HG03378 (cell line): ENCODE results near the gene NSF.
"Not testable (repeated sequence)": the region's sequence is repeated elsewhere in the genome, so short reads cannot be mapped to it uniquely, and the experiment has no call there.

Source experiments
- ATAC-seq: cut with Tn5 transposase; IDR thresholded peaks from one replicate; pipeline ENCODE4 v1.9.1; 2021; ENCODE audit warnings: mild to moderate bottlenecking, moderate library complexity; ENCODE audit not compliant: unreplicated experiment

Gene NSF

GRCh38 chr17:46699014-46699413 is 108.5 kb downstream of the NSF start:
- not testable (repeated sequence) for ATAC-seq

DNA sequence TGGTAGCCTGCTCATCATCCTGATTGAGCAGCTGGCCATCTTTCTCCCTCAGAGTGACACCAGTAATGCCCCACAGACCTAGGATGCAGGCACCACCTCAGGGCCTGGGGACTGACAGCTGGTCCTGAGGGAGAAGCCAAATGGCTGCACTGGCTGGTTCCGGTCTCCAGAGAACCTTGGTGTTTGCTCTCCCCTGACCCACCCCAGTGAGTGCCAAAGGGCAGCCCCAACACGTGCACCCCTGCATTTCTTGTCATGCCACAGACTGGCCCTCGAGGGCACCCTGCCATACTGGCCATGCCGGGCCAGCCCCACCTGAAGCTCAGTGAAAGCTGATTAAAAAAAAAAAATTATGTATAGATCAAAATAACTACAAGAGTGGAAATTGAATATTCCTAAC is 127.5 kb downstream of the NSF start:
- no peak for ATAC-seq

DNA sequence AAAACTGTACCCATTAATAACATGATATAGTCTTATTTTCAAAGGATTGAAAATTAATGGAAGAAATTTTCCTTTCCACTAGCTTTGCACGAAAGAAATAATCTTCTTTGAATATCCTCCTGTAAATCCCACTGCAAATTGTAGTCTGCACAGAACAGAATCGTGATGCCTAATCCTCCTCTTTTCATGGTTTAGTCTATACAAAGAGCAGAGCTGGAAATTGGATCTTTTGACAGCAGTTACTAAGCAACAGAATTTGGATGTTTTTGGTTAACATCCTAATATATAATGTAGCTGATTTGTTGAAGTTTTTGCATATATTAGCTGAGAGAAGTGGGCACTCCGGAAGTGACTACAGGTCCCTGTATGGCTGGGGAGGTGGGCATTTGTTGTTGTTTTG is 129.4 kb downstream of the NSF start:
- no peak for ATAC-seq

DNA sequence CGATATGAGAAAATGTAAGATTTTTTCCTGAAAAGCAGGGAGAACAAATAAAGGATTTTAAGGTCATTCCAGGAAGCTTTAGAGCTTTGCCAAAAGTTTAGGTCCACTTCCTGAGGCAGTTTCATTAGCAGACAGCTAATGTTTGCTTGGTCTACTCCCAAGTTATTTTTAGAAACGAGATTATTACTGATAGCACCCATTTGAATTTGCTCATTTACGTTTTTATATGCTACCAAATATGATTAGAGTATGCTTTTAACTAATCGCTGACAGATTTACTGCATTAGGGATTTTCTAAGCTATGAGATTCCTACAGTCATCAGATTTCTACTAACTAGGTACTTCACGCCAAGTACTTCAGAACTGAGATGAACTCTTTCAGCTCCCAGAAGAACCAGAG is 129.9 kb downstream of the NSF start:
- ATAC-seq: no peak

DNA sequence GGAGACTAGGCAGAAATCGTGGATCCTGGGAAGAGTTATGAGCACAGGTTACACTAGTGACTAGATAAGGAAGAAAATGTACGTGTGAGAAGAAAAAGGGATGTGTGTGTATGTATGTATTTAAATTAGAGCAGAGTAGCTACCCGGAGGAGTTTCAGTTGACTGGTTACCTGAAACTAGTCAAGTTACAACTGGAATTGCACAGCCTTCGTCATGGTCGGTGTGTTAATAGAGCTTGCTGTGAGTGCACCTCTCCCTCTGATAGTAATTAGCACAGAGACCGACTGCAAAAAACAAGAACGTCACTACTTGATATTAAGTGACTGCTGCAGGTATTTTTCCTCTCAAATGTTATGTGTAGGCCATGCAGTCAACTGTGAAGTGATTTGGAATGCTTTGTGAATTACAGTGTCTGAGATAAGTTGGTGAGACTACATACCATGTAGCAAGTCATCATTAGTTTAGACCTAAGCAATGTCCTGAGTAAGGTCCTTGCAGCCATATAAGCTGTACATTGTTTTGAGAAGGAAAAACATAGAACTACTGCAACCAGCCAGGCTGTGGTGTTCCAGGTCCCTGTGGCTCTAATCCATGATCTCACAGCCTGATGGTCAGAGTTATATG is 132.3 kb downstream of the NSF start:
- no peak for ATAC-seq

DNA sequence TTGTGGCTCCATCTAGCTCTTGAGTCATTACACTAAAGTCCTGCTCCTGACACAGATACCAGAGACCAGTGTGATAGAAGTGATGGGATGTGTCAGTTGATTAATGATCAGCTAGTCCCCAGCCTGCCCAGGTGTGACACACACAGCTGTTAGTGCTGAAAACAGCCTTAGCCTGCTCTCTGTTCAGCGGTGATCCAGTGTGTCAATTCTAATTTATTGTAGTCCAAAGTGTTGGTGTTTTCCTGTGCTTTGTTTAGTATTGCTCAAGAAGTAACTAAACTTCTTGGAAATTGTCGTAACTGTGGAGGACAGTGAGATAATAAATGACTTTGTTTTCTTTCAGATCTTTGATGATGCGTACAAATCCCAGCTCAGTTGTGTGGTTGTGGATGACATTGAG is 135.7 kb downstream of the NSF start:
- ATAC-seq: no peak

DNA sequence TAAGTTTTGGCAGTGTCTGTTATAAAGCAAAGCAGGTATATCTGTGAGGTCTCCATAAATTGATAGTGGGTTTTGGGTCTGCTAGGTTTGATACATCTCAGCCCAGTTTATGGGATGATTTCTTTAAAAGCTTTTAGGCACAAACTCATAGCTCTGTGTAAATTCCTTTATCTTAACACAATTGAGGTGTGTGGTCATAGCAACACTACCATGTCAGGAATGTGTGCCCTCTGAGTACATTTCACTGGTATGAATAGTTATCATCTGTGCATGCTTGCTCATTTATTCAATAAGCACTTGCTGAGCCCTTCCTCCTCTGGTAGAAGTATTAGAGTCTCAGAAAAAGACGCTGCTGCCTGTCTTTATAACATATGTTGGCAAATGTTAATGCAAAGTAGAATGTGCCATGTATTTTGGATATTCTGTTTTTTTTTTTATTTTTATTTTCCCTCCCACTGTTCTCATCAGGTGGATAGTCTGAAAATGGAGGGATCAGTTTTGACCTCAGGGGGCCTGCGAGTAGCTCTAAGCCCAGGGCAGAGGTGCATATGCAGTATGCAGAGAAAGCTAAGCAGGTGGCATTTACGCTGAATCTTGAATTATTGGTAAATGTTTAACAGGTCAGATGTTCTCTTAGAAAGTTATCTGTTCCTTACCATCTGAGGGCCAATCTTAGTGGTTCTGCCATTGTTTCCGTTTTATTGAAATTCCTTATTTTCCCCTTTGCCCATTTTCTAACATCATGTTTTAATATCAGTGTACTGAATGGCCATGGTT is 137.3 kb downstream of the NSF start:
- no peak for ATAC-seq

DNA sequence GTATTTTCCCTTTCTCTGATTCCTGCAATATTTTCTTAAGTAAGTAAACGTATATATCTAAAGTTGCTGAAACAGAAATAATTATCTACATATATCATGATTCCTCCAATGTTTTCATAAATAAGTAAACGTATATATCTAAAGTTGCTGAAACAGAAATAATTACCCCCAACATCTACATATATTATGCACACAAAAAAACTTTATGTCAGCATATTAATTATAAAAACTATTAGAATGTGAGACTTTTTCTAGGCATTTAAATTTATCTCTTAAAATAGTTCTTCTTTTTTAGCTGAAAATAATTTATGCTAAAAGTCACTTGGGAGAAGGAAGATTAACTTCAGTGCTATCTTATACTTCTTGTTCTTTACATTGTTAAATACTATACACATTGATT is 139.6 kb downstream of the NSF start:
- no peak for ATAC-seq

DNA sequence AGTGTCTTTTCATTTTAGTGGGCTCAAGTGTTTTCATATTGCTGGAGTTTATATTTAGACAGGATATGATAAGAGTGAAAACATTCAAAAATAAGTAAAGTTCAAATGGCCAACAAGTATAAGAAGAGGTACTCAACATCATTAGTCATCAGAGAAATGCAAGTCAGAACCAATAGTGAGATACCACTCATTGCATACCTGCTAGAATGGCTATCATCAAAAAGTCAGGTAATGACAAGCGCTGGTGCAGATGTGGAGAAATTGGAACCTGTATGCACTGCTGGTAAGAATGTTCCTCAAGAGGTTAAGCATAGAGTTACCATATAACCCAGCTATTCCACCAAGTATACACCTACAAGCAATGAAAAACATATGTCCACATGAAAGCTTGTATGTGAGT is 140.2 kb downstream of the NSF start:
- no peak for ATAC-seq

DNA sequence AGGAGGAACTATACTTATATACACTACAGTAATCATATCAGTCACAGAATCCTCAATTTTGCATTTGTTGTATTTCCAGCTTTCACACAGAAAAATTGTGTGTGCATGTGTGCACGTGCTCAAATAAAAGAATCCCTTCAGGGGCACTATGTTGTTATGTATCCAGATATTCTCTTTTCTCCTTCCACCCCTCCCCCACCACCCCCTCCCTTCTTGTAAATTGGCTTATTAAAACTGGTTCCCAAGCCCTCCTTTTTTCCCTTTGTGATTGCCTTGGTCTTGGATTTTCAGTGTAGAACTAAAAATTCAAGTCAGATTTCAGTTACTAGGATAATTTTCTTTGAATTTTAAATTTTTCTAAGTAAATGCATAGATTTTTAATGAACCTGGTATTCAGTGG is 141.7 kb downstream of the NSF start:
- no peak for ATAC-seq

- no peak for ATAC-seq
Observed at GRCh38 chr17:46732754-46733398, 142.4 kb downstream of the NSF start.

- no peak for ATAC-seq
Observed at GRCh38 chr17:46733837-46734475, 143.5 kb downstream of the NSF start.

GRCh38 chr17:46736100-46736499 is 145.6 kb downstream of the NSF start:
- no peak for ATAC-seq

- ATAC-seq: no peak
Observed at GRCh38 chr17:46737326-46737725, 146.9 kb downstream of the NSF start.

DNA sequence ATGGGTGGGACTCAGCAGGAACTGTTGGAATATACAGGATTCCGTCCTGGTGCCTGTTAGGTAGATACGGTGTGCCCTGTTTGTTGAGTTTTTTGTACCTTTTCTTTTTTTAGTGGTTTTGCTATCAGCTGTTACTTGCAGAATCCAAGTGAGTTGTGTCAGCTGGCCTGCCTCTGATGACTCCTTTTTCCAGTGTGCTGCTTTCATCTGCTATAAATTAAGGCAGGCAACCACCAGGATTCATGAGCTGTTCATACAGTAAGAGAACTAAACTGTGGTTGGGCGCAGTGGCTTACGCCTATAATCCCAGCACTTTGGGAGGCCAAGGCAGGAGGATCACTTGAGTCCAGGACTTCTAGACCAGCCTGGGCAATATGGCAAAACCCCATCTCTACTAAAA is 148.1 kb downstream of the NSF start:
- no peak for ATAC-seq

- no peak for ATAC-seq
Observed at GRCh38 chr17:46739982-46740381, 149.5 kb downstream of the NSF start.

DNA sequence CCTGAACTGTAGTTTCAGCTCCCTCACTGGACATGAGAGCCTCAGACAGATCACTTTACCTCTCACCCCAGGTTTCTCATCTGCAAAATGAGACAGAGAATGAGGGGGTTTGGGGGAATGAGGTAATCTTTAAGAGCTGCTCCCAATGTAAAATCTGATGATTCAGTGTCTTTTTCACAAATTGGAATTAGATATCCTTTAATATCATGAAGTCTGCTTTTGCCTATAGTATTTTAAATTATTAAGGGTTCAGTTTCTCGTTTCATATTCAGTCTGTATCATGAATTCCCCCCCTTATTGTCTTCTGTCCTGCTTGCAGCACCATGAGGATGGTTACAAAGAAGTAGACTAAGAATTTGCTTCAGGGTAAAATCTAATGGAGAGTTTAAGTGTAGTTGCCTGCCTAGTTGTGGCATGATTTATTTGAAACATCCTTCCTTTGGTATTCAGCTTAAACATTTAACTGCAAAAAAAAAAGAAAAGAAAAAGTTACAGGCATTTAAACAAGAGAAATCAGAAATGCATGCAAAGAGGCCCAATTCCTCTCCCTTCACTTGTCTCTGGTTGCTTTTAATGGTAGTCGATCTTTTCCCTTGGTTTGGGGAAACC is 150.8 kb downstream of the NSF start:
- no peak for ATAC-seq

- ATAC-seq: no peak
Observed at GRCh38 chr17:46742565-46743270, 152.2 kb downstream of the NSF start.

GRCh38 chr17:46744441-46744840 is 154.0 kb downstream of the NSF start:
- no peak for ATAC-seq

GRCh38 chr17:46745376-46745775 is 154.9 kb downstream of the NSF start:
- ATAC-seq: no peak

- no peak for ATAC-seq
Observed at GRCh38 chr17:46751425-46751824, 161.0 kb downstream of the NSF start.
